ENCODE results near the gene CHRM1. TPM values are rescaled to one million over a fixed set of nuclear protein-coding genes. Genes with fewer than 3 reads are reported as not detected.
"Not testable (repeated sequence)": the region's sequence is repeated elsewhere in the genome, so short reads cannot be mapped to it uniquely, and the experiment has no call there.

The CHRM1 gene
- total and polyA plus RNA-seq, 2 donors from 2014 or later: 0.22 to 0.44 TPM

GRCh38 chr11:62937528-62937927 lies 16.4 kb upstream of the CHRM1 start:
- H3K4me3 ChIP-seq (ENCODE audit: low read length in 3 of 3); H3K36me3 ChIP-seq (ENCODE audit: control insufficient read depth in 2 of 3, insufficient read depth in 3 of 3, low read length in 3 of 3); H3K4me1 ChIP-seq (ENCODE audit: control insufficient read depth in 2 of 3, insufficient read depth in 2 of 3, low read depth in 1 of 3, low read length in 3 of 3); FAIRE-seq; H3K27ac ChIP-seq (ENCODE audit: low read depth in 2 of 2, low read length in 2 of 2); DNase-seq; H3K9ac ChIP-seq (ENCODE audit: low read length in 3 of 3); H3K27me3 ChIP-seq (ENCODE audit: control insufficient read depth, insufficient read depth, low read length); intact Hi-C loops (cut with DNase I); H3K9me3 ChIP-seq (ENCODE audit: control insufficient read depth in 2 of 3, insufficient read depth in 1 of 3, low read length in 3 of 3): not testable (repeated sequence)

GRCh38 chr11:62934496-62934785 lies 13.3 kb upstream of the CHRM1 start:
- Histone ChIP-seq H3K4me3 (ENCODE audit: low read length in 3 of 3) (no peak overlapping the region), H3K27me3 (ENCODE audit: control insufficient read depth, insufficient read depth, low read length) (no peaks in the 10 kb centered on the region), H3K9ac (ENCODE audit: low read length in 3 of 3) (no peak overlapping the region), H3K27ac (ENCODE audit: low read depth in 2 of 2, low read length in 2 of 2) (no peak overlapping the region), H3K9me3 (ENCODE audit: control insufficient read depth in 2 of 3, insufficient read depth in 1 of 3, low read length in 3 of 3) (no peaks in the 10 kb centered on the region), H3K4me1 (ENCODE audit: control insufficient read depth in 2 of 3, insufficient read depth in 2 of 3, low read depth in 1 of 3, low read length in 3 of 3) (no peaks in the 10 kb centered on the region), H3K36me3 (ENCODE audit: control insufficient read depth in 2 of 3, insufficient read depth in 3 of 3, low read length in 3 of 3) (no peaks in the 10 kb centered on the region)
- no peak for TF ChIP-seq CTCF (IDR thresholded peaks at IDR 0.05; ENCODE audit: borderline replicate concordance, extremely low read depth, insufficient read depth)
- FAIRE-seq: no peak
- DNase-seq: no peak
- intact Hi-C loops (cut with DNase I): no loop called here

- Histone ChIP-seq H3K36me3 (ENCODE audit: control insufficient read depth in 2 of 3, insufficient read depth in 3 of 3, low read length in 3 of 3) (no peaks in the 10 kb centered on the region), H3K27me3 (ENCODE audit: control insufficient read depth, insufficient read depth, low read length) (no peaks in the 10 kb centered on the region), H3K9ac (ENCODE audit: low read length in 3 of 3) (no peak overlapping the region), H3K27ac (ENCODE audit: low read depth in 2 of 2, low read length in 2 of 2) (no peak overlapping the region), H3K4me3 (ENCODE audit: low read length in 3 of 3) (no peak overlapping the region), H3K9me3 (ENCODE audit: control insufficient read depth in 2 of 3, insufficient read depth in 1 of 3, low read length in 3 of 3) (no peaks in the 10 kb centered on the region), H3K4me1 (ENCODE audit: control insufficient read depth in 2 of 3, insufficient read depth in 2 of 3, low read depth in 1 of 3, low read length in 3 of 3) (no peaks in the 10 kb centered on the region)
- TF ChIP-seq CTCF (IDR thresholded peaks at IDR 0.05; ENCODE audit: borderline replicate concordance, extremely low read depth, insufficient read depth): no peak
- DNase-seq (no peak), FAIRE-seq (no peak)
- intact Hi-C loops (cut with DNase I): no loop called here
These were observed 12.8 kb upstream of the CHRM1 start for GRCh38 chr11:62933750-62934495.

GRCh38 chr11:62933285-62933684 lies 12.1 kb upstream of the CHRM1 start:
- Histone ChIP-seq H3K27ac (ENCODE audit: low read depth in 2 of 2, low read length in 2 of 2) (no peak overlapping the region), H3K9me3 (ENCODE audit: control insufficient read depth in 2 of 3, insufficient read depth in 1 of 3, low read length in 3 of 3) (no peaks in the 10 kb centered on the region), H3K36me3 (ENCODE audit: control insufficient read depth in 2 of 3, insufficient read depth in 3 of 3, low read length in 3 of 3) (no peaks in the 10 kb centered on the region), H3K4me1 (ENCODE audit: control insufficient read depth in 2 of 3, insufficient read depth in 2 of 3, low read depth in 1 of 3, low read length in 3 of 3) (no peaks in the 10 kb centered on the region), H3K27me3 (ENCODE audit: control insufficient read depth, insufficient read depth, low read length) (no peaks in the 10 kb centered on the region), H3K9ac (ENCODE audit: low read length in 3 of 3) (no peak overlapping the region), H3K4me3 (ENCODE audit: low read length in 3 of 3) (no peak overlapping the region)
- no peak for TF ChIP-seq CTCF (IDR thresholded peaks at IDR 0.05; ENCODE audit: borderline replicate concordance, extremely low read depth, insufficient read depth)
- DNase-seq (no peak), FAIRE-seq (no peak)
- intact Hi-C loops (cut with DNase I): no loop called here

All from kidney (tissue), 14 donors.